Esophagus muscularis mucosa (tissue), 4 donors: Measurements from ENCODE around the gene CSPG5. TPM values are rescaled to one million over a fixed set of nuclear protein-coding genes. Genes with fewer than 3 reads are reported as not detected.

Source experiments
- DNase-seq: peaks from one replicate; pipeline ENCODE4 v3.0.0-alpha.2; 2017; ENCODE audit errors: extremely low spot score
- H3K27ac ChIP-seq, 4 donors: fragments of 200-600 bp; sonication (generic); replicated peaks in 1 of 4; 1 replicate in 3 of 4; 2 replicates in 1 of 4; pipeline ENCODE4 v1.5.1; 2016 to 2019; ENCODE audit warnings: mild to moderate bottlenecking in 1 of 4
- H3K27me3 ChIP-seq, 4 donors: fragments of 200-600 bp; sonication (generic); one replicate each; pipeline versions ENCODE4 v1.5.1 to v1.6.0; 2016 to 2019
- H3K36me3 ChIP-seq, 4 donors: fragments of 200-600 bp; sonication (generic); one replicate each; pipeline ENCODE4 v1.5.1; 2016 to 2019
- H3K4me1 ChIP-seq, 4 donors: fragments of 200-600 bp; sonication (generic); one replicate each; pipeline ENCODE4 v1.5.1; 2016 to 2019
- H3K4me3 ChIP-seq, 4 donors: fragments of 200-600 bp; sonication (generic); 1 replicate in 2 of 4; 2 replicates in 2 of 4; pipeline ENCODE4 v1.5.1; 2016 to 2019; ENCODE audit warnings: mild to moderate bottlenecking in 4 of 4, moderate library complexity in 1 of 4
- H3K9me3 ChIP-seq, 4 donors: fragments of 200-600 bp; sonication (generic); 1 replicate in 3 of 4; 2 replicates in 1 of 4; pipeline ENCODE4 v1.5.1; 2016 to 2019
- EP300 ChIP-seq: sonication (generic); formaldehyde crosslinking; IDR thresholded peaks from one replicate; pipeline ENCODE4 v1.6.1; 2017; ENCODE audit warnings: antibody characterized with exemption
- POLR2A ChIP-seq: fragments of 450-650 bp; IDR thresholded peaks from one replicate; pipeline ENCODE4 v1.6.1; 2017; ENCODE audit warnings: antibody characterized with exemption, moderate library complexity, mild to moderate bottlenecking, low read depth
- POLR2AphosphoS5 ChIP-seq, 2 donors: sonication (generic); formaldehyde crosslinking; IDR thresholded peaks; one replicate each; pipeline ENCODE4 v1.6.1; 2017; ENCODE audit warnings: antibody characterized with exemption in 2 of 2
- WGBS: methylation state at CpG from one replicate; pipeline ENCODE4 v1.1.5; 2018; 5-methylcytosine and 5-hydroxymethylcytosine counted together
- intact Hi-C: fragments of 100-400 bp; cut with DNase I; formaldehyde crosslinking; loops from one replicate; pipeline ENCODE4 v1.15.1; 2023
- total RNA-seq, 4 donors: library from RNA; depleted of rRNA; stranded (reverse); fragments of >200 nt; gene quantifications; one replicate each; pipeline versions ENCODE4 v1.1.0 to v1.2.1, GENCODE V29; 2016
- TF ChIP-seq, protein P1 (sequence below), 3 experiments: fragments of 200-600 bp in 2 of 3; fragments of 450-650 bp in 1 of 3; sonication (generic) in 2 of 3; IDR thresholded peaks; one replicate each; pipeline ENCODE4 v1.5.1; 2017 to 2019; ENCODE audit warnings: antibody characterized with exemption in 3 of 3, mild to moderate bottlenecking in 2 of 3, moderate library complexity in 1 of 3

CSPG5 gene
- total RNA-seq, 4 donors from 2014 or later, result 0.66 to 1.2 (median 0.75) TPM; not detected in 1

DNA sequence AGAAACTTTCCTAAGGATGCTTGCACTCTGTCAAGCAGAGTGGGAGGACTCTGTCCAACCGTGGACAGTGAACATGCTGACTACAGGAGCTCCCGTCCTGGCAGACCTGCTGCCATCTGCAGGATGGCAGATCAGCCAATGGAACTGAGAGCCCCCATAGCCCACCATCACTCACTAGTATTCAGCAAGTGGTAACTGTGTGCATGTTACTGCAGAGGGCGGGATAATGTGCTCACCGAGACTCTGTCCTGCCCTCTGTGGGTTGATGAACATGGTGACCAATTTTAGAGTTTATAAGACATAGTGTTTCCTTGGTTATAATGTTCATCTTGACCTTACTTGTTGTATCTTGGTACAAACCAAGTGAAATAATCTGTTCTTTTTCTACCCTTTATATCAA is 11.5 kb downstream of the CSPG5 start:
- no peak for DNase-seq
- Histone ChIP-seq H3K4me3 (no peak overlapping the region), H3K27ac (no peak overlapping the region), H3K27me3 (no peaks in the 10 kb centered on the region), H3K4me1 (no peaks in the 10 kb centered on the region), H3K9me3 (no peaks in the 10 kb centered on the region), H3K36me3 (no peaks in the 10 kb centered on the region)
- intact Hi-C loops, result no loop called here
- WGBS, result 81% methylated on average over 2 of the region's 4 CpGs
- no peak for TF ChIP-seq POLR2AphosphoS5 (IDR thresholded peaks at IDR 0.05)
- TF ChIP-seq POLR2A, result no peak
- TF ChIP-seq, protein P1, sequence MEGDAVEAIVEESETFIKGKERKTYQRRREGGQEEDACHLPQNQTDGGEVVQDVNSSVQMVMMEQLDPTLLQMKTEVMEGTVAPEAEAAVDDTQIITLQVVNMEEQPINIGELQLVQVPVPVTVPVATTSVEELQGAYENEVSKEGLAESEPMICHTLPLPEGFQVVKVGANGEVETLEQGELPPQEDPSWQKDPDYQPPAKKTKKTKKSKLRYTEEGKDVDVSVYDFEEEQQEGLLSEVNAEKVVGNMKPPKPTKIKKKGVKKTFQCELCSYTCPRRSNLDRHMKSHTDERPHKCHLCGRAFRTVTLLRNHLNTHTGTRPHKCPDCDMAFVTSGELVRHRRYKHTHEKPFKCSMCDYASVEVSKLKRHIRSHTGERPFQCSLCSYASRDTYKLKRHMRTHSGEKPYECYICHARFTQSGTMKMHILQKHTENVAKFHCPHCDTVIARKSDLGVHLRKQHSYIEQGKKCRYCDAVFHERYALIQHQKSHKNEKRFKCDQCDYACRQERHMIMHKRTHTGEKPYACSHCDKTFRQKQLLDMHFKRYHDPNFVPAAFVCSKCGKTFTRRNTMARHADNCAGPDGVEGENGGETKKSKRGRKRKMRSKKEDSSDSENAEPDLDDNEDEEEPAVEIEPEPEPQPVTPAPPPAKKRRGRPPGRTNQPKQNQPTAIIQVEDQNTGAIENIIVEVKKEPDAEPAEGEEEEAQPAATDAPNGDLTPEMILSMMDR (IDR thresholded peaks at IDR 0.05), result no peak
- no peak for TF ChIP-seq EP300

DNA sequence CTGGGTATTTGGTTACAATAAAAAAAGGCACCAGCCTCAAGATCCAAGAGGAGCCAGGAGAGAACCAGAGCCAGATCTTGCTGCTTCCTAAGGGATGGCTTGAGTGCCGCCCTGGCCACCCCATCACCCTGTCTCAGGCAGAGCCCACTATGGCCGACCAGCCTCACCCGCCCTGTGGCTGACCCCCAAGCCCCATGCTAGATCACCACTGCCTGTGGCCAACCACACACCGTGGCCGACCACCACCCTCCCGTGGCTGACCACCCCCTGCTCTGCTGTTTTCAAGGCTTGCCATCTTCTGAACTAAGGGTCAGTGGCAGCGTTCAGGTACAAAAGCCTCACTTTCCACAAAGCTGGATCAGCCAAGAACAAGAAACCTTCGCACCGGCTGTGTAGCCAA is 12.0 kb downstream of the CSPG5 start:
- no peak for DNase-seq
- TF ChIP-seq EP300 (no peak), POLR2A (no peak), POLR2AphosphoS5 (IDR thresholded peaks at IDR 0.05) (no peak)
- TF ChIP-seq, protein P1 (IDR thresholded peaks at IDR 0.05), result no peak
- Histone ChIP-seq H3K36me3 (no peaks in the 10 kb centered on the region), H3K4me1 (no peaks in the 10 kb centered on the region), H3K4me3 (no peak overlapping the region), H3K27ac (no peak overlapping the region), H3K27me3 (no peaks in the 10 kb centered on the region), H3K9me3 (no peaks in the 10 kb centered on the region)
- WGBS, result 90% methylated on average over 7 of the region's 9 CpGs
- intact Hi-C loops, result no loop called here

DNA sequence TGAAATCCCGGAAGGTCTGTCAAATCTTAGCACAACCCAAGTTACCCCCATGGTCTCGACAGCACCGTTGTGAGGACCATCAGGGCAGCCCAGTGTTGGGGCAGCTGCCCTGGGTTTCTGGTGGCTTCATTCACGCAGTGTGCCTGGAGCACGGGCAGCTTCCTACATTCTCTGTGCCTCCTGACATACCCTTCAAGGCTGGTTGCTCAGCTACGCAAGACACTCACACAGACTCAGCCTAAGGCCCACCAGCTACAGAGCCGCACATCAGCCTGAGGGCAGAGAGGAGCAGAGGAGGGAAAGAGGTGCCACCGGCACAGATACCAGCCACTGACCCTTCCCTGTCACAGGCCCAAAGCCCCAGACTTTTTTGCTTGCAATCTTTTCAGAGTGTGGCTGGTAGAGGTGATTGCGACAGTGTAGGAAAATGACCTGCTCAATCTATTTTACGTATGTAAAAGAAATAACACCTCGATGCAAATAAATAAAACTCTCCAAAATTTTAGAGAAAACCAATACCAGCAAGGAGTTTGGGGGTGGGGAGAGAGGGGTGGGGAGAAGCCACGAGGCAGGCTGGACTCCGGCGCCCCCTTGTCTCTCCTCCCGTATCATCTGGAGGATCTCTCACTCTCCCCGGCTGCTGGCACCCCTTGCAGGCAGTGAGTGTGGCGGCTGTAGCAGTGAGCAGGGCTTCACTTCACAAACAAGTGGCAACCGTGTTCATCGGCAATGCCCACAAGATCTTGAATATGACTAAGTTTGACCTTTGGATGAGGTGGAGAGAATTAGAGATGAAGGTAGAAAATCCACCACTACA is 12.7 kb downstream of the CSPG5 start:
- intact Hi-C loops, result no loop called here
- TF ChIP-seq EP300, result no peak
- TF ChIP-seq POLR2A, result no peak
- TF ChIP-seq, protein P1 (IDR thresholded peaks at IDR 0.05), result no peak
- TF ChIP-seq POLR2AphosphoS5 (IDR thresholded peaks at IDR 0.05), result no peak
- WGBS, result 81% methylated on average over 19 of the region's 19 CpGs

GRCh38 chr3:47556351-47556750 is 22.3 kb downstream of the CSPG5 start:
- H3K27ac ChIP-seq, result no peak overlapping the region
- no peaks in the 10 kb centered on the region for H3K9me3 ChIP-seq
- peaks cover 0 to 9% (median 2%) of the 10 kb centered on the region in 4 donors for H3K4me1 ChIP-seq
- no peaks in the 10 kb centered on the region for H3K36me3 ChIP-seq
- intact Hi-C loops, result no loop called here
- H3K27me3 ChIP-seq, result no peaks in the 10 kb centered on the region
- 100% methylated on average over 2 of the region's 2 CpGs for WGBS
- DNase-seq, result no peak
- H3K4me3 ChIP-seq, result no peak overlapping the region
- no peak for TF ChIP-seq POLR2A

More for the DNA sequence above, 12.7 kb downstream of the CSPG5 start:
- Histone ChIP-seq H3K9me3 (no peaks in the 10 kb centered on the region), H3K36me3 (no peaks in the 10 kb centered on the region), H3K4me1 (no peaks in the 10 kb centered on the region), H3K27ac (no peak overlapping the region), H3K4me3 (no peak overlapping the region), H3K27me3 (no peaks in the 10 kb centered on the region)
- no peak for DNase-seq

DNA sequence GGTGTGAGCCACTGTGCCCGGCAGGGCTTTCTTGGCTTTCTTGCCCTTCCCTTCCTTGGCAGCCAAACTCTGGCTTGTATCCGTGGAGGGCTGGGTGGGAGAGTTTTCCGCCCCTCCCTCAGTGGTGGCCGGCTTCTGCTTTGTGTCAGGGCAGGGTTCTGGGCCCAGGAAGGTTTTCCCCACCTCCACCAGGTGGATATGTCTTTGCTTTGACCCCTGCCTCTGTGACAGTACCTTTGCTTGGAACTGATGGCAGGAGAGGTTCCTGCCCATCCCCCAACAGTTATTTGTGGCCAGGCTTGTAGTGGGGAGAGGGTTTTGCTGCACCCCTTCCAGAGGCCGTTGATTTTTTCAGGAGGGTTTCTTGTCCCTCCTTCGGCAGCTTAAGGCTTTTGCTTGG is 24.3 kb downstream of the CSPG5 start:
- TF ChIP-seq, protein P1 (IDR thresholded peaks at IDR 0.05), result no peak
- no peak for TF ChIP-seq POLR2AphosphoS5 (IDR thresholded peaks at IDR 0.05)
- no peak for TF ChIP-seq EP300
- TF ChIP-seq POLR2A, result no peak
- no peaks in the 10 kb centered on the region for H3K36me3 ChIP-seq
- DNase-seq, result no peak
- H3K27ac ChIP-seq, result no peak overlapping the region
- no peaks in the 10 kb centered on the region for H3K9me3 ChIP-seq
- intact Hi-C loops, result no loop called here
- 80% methylated on average over 5 of the region's 6 CpGs for WGBS
- no peaks in the 10 kb centered on the region for H3K27me3 ChIP-seq
- H3K4me1 ChIP-seq, result peaks cover 0 to 9% (median 2%) of the 10 kb centered on the region in 4 donors
- no peak overlapping the region for H3K4me3 ChIP-seq
